DOHH2 (cell line): ENCODE data around the gene CAPS.

Experiments used
- H3F3A ChIP-seq: fragments of 200-600 bp; sonication (generic), shearing (Covaris generic); 2 replicates; pipeline ENCODE4 v1.6.0; 2016; ENCODE audit warnings: antibody characterized with exemption, mild to moderate bottlenecking; ENCODE audit not compliant: control insufficient read depth, insufficient read depth
- H3K27ac ChIP-seq: fragments of 200-600 bp; sonication (generic); 2 replicates; pipeline ENCODE4 v1.5.1; 2014; ENCODE audit warnings: low read depth, mild to moderate bottlenecking, low read length, moderate library complexity
- H3K27me3 ChIP-seq: fragments of 200-600 bp; sonication (generic); 2 replicates; pipeline ENCODE4 v1.6.1; 2014; ENCODE audit warnings: mild to moderate bottlenecking, low read length, mixed read lengths; ENCODE audit not compliant: control insufficient read depth
- H3K36me3 ChIP-seq: fragments of 200-600 bp; sonication (generic); 2 replicates; pipeline ENCODE4 v1.6.1; 2014; ENCODE audit warnings: mild to moderate bottlenecking, low read length, moderate library complexity, mixed read lengths; ENCODE audit not compliant: control insufficient read depth
- H3K4me1 ChIP-seq: fragments of 200-600 bp; sonication (generic); 2 replicates; pipeline ENCODE4 v1.6.1; 2014; ENCODE audit warnings: mild to moderate bottlenecking, low read length, mixed read lengths; ENCODE audit not compliant: control insufficient read depth
- H3K4me2 ChIP-seq: fragments of 200-600 bp; sonication (generic); 2 replicates; pipeline ENCODE4 v1.6.0; 2014; ENCODE audit warnings: mild to moderate bottlenecking, low read length, moderate library complexity
- H3K4me3 ChIP-seq: fragments of 200-600 bp; sonication (generic); 2 replicates; pipeline ENCODE4 v1.5.1; 2014; ENCODE audit warnings: mild to moderate bottlenecking, low read length, mixed read lengths
- H3K79me2 ChIP-seq: fragments of 200-600 bp; sonication (generic); 2 replicates; pipeline ENCODE4 v1.6.1; 2014; ENCODE audit warnings: mild to moderate bottlenecking, low read length, mixed read lengths; ENCODE audit not compliant: control insufficient read depth
- H3K9me2 ChIP-seq: fragments of 200-600 bp; sonication (generic); replicated peaks from 2 replicates; pipeline ENCODE4 v1.6.1; 2014; ENCODE audit warnings: mild to moderate bottlenecking, low read length, mixed read lengths; ENCODE audit not compliant: control insufficient read depth
- H3K9me3 ChIP-seq: fragments of 200-600 bp; sonication (generic); 2 replicates; pipeline ENCODE4 v1.6.1; 2014; ENCODE audit warnings: antibody characterized with exemption, low read length, mixed read lengths; ENCODE audit not compliant: control insufficient read depth, insufficient read depth
- H4K20me1 ChIP-seq: fragments of 200-600 bp; sonication (generic); 2 replicates; pipeline ENCODE4 v1.6.0; 2014; ENCODE audit warnings: low read depth, mild to moderate bottlenecking, antibody characterized with exemption, low read length, moderate library complexity; ENCODE audit not compliant: control insufficient read depth, insufficient read depth
- EZH2phosphoT487 ChIP-seq: fragments of 200-600 bp; sonication (generic); IDR thresholded peaks from 2 replicates; pipeline ENCODE4 v1.6.1; 2017; ENCODE audit warnings: borderline replicate concordance, mild to moderate bottlenecking, antibody characterized with exemption, low read length, moderate library complexity, mixed read lengths
- TF ChIP-seq, protein P1 (sequence below): fragments of 200-600 bp; sonication (generic); IDR thresholded peaks from one replicate; pipeline ENCODE4 v1.5.1; 2014; ENCODE audit warnings: antibody characterized with exemption, mild to moderate bottlenecking, low read depth, low read length; ENCODE audit not compliant: poor library complexity, severe bottlenecking

Gene CAPS

DNA sequence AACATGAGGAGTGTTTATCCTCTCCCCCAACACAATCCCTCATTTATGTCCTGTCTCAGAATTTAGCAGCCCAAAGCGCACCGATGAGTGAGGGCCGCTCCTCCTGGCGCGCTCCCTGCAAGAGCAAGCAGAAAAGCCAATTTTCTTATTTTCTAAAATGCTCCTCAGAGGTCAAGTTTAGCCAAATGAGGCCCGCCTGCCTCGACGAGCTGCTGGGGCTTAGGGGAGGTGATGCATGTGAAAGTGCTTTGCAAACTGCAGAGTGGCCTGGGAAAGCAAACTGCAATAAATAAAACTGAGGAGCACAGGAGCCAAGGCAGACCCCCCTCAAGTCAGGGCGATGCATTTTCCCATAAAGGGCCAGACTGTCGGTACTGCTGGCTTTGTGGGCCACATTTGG is 29.0 kb downstream of the CAPS start:
- Histone ChIP-seq H3K36me3 (peaks cover 39% of the 10 kb centered on the region), H3K27ac (no peak overlapping the region), H3F3A (no peaks in the 10 kb centered on the region), H3K9me3 (no peaks in the 10 kb centered on the region), H4K20me1 (peaks cover 12% of the 10 kb centered on the region; the same call in 1 of the 2 replicates), H3K9me2 (no peaks in the 10 kb centered on the region), H3K4me1 (no peaks in the 10 kb centered on the region), H3K4me2 (no peak overlapping the region), H3K79me2 (peaks cover 67% of the 10 kb centered on the region), H3K27me3 (no peaks in the 10 kb centered on the region), H3K4me3 (no peak overlapping the region)
- TF ChIP-seq, protein P1, sequence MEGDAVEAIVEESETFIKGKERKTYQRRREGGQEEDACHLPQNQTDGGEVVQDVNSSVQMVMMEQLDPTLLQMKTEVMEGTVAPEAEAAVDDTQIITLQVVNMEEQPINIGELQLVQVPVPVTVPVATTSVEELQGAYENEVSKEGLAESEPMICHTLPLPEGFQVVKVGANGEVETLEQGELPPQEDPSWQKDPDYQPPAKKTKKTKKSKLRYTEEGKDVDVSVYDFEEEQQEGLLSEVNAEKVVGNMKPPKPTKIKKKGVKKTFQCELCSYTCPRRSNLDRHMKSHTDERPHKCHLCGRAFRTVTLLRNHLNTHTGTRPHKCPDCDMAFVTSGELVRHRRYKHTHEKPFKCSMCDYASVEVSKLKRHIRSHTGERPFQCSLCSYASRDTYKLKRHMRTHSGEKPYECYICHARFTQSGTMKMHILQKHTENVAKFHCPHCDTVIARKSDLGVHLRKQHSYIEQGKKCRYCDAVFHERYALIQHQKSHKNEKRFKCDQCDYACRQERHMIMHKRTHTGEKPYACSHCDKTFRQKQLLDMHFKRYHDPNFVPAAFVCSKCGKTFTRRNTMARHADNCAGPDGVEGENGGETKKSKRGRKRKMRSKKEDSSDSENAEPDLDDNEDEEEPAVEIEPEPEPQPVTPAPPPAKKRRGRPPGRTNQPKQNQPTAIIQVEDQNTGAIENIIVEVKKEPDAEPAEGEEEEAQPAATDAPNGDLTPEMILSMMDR: no peak
- TF ChIP-seq EZH2phosphoT487: no peak

DNA sequence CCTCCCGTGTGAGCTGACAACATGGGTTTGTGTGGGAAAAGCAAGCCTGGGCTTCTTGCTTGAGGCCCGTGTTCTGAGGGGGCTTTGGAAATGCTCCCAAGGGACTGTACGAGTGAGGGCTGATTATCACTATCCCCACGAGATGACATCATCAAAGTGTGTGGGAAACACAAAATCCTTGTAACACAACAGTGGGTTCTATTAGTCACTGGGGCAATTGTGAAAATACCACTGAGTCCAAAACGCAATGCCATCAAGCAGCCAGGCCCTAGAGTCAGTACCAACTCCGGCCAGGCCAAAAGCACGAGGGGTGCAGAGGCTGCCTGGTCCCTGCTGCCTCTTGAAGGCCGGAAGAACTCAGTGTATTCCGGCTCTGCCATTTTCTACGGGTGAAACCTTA is 29.6 kb downstream of the CAPS start:
- Histone ChIP-seq H3K4me1 (no peaks in the 10 kb centered on the region), H3K4me2 (no peak overlapping the region), H3F3A (no peaks in the 10 kb centered on the region), H4K20me1 (peaks cover 12% of the 10 kb centered on the region; the same call in 1 of the 2 replicates), H3K9me3 (no peaks in the 10 kb centered on the region), H3K9me2 (no peaks in the 10 kb centered on the region), H3K36me3 (peaks cover 42% of the 10 kb centered on the region), H3K79me2 (peaks cover 72% of the 10 kb centered on the region), H3K27me3 (no peaks in the 10 kb centered on the region), H3K27ac (no peak overlapping the region), H3K4me3 (no peak overlapping the region)
- no peak for TF ChIP-seq EZH2phosphoT487
- TF ChIP-seq, protein P1: no peak

GRCh38 chr19:5947435-5947834 is 33.4 kb downstream of the CAPS start:
- Histone ChIP-seq H3K9me2 (no peaks in the 10 kb centered on the region), H3K4me3 (no peak overlapping the region), H3K36me3 (peaks cover 52% of the 10 kb centered on the region), H3K4me2 (no peak overlapping the region), H3K9me3 (no peaks in the 10 kb centered on the region), H3K79me2 (peaks cover 96% of the 10 kb centered on the region), H3K27me3 (no peaks in the 10 kb centered on the region), H3K4me1 (peaks cover 13% of the 10 kb centered on the region), H3K27ac (no peak overlapping the region), H4K20me1 (peaks cover 25% of the 10 kb centered on the region; the same call in 1 of the 2 replicates), H3F3A (no peaks in the 10 kb centered on the region)
- TF ChIP-seq, protein P1: no peak
- TF ChIP-seq EZH2phosphoT487: no peak
